ENCODE measurements around the gene SPRYD3.
A peak's percentile ranks its signal among the peaks of the same experiment; 100 is the strongest.

SPRYD3 gene

DNA sequence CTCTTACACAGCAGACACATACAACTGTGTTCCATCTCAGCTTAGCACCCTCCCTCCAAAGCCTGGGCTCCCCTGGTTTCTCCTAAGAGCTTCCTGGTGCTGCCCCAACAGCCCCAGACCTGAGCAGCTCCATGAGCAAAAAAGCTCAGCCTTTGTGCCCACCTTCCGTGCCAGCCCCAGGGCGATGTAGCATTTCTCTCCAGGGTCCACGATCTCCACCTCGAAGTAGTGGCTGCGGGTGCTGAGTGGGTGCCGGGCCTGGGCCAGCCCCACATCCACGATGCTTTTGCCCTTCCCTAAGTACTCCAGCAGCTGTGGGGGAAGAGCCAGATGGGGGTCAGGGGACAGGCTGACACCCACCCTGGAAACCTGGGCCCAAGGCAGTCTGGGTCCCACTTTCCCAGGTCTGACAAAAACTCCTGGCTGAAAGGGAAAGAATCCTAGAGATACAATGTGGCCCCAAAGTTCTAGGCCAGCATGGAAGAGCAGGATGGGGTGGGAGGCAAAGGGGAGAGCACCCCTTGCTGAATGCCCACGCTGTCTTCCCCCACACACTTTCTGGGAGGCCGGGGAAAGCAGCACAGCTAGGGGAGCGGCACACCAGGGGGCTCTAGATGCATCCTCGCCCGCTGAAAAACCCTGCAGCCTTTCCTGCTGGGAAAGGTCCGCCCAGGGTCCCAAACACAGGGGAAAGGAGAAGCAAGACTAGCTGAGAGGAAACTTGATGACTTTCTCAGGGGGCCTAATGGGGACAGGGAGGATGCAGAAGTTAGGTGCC, 11.0 kb downstream of the SPRYD3 start:
- TF ChIP-seq, protein P1, sequence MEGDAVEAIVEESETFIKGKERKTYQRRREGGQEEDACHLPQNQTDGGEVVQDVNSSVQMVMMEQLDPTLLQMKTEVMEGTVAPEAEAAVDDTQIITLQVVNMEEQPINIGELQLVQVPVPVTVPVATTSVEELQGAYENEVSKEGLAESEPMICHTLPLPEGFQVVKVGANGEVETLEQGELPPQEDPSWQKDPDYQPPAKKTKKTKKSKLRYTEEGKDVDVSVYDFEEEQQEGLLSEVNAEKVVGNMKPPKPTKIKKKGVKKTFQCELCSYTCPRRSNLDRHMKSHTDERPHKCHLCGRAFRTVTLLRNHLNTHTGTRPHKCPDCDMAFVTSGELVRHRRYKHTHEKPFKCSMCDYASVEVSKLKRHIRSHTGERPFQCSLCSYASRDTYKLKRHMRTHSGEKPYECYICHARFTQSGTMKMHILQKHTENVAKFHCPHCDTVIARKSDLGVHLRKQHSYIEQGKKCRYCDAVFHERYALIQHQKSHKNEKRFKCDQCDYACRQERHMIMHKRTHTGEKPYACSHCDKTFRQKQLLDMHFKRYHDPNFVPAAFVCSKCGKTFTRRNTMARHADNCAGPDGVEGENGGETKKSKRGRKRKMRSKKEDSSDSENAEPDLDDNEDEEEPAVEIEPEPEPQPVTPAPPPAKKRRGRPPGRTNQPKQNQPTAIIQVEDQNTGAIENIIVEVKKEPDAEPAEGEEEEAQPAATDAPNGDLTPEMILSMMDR (IDR thresholded peaks at IDR 0.05; ENCODE audit: borderline replicate concordance, insufficient read depth, low read depth, low read length), result no peak

DNA sequence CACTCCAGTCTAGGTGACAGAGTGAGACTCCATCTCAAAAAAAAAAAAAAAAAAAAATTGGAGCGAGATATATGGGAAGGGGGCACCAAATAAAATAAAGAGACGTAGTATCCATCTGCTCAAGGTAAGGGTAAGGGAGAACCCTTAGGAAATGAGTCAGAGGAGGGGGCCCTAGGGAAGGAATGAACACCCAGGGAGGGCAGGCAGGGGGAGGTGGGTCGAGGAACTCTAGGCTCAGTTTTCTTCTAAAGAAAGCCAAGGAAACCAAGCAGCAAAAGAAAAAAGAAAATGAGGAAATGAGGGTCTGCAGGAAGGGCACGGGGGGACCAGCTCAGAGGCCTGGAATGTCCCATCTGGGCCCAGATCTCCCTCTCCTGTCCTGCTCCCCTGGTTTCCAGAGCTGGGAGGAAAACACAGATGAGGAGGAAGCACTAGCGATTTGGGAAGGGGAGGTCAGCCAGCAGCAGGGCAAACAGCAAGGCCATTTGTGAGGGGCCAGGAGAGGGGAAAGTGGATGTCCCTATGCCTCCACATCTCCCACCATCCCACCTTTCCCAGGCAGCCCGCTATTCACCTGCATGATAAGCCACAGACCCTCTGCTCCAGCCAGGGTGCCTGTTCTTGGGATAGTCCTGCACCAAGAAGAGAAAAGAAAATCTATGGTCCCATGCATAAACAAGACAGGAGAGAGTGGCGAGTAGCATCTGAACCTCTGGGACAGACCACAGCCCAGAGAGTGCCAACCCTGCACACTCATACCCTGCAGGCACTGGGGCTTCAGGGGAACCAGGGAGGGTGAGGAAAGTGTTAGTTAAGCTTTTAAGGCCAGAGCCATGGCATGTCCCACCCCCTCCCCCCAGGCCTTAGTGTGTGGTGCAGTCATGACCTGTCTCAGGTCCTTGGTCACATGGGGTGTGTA, 11.9 kb downstream of the SPRYD3 start:
- no peak overlapping the region for H3K4me3 ChIP-seq (ENCODE audit: low read depth, low read length)
- TF ChIP-seq, protein P1 (IDR thresholded peaks at IDR 0.05; ENCODE audit: borderline replicate concordance, insufficient read depth, low read depth, low read length), result no peak

More for the DNA sequence above, 11.0 kb downstream of the SPRYD3 start:
- H3K4me3 ChIP-seq (ENCODE audit: low read depth, low read length), result no peak overlapping the region

DNA sequence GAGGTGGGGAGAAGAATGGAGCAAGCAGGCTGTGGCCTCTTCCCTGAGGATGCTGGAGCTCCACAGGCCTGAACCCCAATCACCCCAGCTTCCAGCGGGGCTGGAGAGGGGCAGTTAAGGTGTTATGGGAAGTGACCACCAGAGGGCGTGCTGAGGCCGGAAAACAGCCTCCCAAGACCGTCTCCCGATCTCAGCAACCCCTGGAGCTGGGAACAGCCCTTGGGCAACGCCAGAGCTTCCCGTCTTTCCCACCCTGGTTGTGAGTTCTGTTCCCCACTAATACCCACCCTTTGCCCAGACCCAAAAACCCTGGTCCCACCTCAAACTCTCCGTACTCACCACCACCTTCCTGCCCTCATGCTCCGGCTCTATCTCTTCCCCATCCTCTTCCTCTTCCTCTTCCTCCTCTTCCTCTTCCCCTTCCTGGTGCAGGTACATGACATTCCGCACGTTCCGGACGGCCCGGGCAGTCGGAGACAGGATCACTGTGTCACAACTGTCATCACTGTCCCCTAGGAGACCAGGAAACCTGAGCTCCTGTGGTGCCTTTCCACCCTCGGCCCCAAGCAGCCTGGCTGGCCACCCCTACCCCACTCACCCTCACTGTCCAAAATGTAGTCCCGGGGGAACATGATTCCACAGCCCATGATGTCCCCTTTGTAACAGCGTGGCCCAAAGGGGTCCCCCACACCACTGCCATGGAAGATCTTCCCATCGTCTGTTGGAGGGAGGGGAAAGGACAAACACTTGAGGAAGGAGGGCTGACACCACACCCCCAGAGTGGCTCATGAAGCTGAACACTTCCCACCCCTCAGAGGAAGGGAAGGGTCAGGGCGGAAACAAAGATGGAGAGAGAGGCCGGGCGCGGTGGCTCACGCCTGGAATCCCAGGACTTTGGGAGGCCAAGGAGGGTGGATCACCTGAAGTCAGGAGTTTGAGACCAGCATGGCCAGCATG, 12.9 kb downstream of the SPRYD3 start:
- H3K4me3 ChIP-seq (ENCODE audit: low read depth, low read length), result no peak overlapping the region
- TF ChIP-seq, protein P1 (IDR thresholded peaks at IDR 0.05; ENCODE audit: borderline replicate concordance, insufficient read depth, low read depth, low read length), result peak; percentile 88

DNA sequence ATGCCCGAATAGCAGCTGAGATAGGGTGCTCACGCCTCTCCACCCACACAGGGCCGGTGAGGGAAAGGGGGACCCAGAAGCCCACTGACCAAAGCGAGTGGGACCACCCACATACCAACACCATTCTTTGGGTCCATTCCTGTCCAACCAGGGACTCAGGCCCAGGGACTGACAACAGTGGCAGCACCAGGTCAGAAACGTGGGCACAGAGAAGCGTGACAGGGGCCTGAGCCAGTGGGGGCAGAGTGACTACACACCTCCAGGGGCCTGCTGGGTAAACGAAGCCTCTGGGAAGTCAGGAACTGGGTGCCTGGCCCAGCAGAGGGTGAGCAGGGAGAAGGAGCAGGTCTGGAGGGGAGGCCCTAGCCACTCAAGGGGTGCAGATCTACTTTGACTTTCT, 13.7 kb downstream of the SPRYD3 start:
- H3K4me3 ChIP-seq (ENCODE audit: low read depth, low read length), result no peak overlapping the region
- TF ChIP-seq, protein P1 (IDR thresholded peaks at IDR 0.05; ENCODE audit: borderline replicate concordance, insufficient read depth, low read depth, low read length), result no peak

DNA sequence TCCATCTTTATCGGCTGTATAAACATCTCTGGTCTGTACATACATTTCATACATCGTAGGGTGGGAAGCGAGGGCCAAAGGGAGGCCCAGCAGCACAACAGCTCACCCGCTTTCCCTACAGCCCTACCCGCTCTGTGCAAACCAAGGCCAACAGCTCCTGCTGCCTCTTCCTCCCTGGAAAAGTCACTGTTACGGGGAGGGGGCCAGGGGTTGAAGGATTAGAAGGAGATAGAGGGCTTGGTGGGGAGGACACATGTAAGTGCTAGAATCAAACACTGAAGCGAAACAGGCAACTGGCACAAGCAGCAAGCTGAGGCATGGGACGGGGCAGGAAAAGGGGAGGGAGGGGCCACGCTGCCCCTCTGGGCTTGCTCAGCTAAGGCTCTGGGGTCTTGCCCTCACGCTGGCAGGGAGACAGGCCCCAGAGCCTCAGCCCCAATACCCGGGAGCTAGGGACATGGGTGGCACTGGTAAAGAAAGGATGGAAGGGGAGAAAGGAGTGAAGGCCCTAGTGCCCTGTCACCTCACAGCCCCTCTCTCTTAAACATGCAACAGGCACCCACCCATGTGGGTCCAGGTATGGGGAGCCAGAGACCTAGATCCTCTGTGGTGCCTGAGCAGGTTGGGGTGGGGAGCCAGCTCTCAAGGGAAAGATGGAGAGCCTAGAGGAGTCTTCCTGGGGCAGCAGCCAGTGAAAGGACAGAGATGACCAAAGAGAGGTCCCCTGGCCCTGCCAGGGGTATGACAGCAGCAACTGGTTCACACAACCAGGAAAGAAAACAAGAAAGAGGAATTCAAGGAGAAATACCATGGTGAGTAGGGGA, 14.4 kb downstream of the SPRYD3 start:
- TF ChIP-seq, protein P1 (IDR thresholded peaks at IDR 0.05; ENCODE audit: borderline replicate concordance, insufficient read depth, low read depth, low read length), result no peak
- no peak overlapping the region for H3K4me3 ChIP-seq (ENCODE audit: low read depth, low read length)
